ENCODE results near the gene PLA2R1.

DNA sequence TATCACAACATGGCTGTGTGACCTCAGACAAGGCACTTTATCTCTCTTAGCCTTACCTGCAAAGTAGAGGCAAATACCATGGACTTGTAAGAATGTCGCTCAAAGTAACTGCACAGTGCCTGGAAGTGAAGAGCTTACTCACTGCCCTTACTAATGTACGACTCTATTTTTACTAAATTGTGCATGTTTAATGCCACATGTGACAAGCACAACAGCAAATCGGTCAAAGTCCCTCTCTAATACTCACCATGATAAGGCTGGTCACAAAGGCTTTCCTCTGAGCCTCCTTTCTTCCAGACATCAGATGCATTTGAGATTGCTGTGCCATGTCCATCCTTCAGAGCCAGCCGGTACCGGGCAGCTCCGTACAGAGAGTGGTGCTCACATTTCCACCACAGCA is 164.0 kb downstream of the PLA2R1 start:
- TF ChIP-seq, protein P1, sequence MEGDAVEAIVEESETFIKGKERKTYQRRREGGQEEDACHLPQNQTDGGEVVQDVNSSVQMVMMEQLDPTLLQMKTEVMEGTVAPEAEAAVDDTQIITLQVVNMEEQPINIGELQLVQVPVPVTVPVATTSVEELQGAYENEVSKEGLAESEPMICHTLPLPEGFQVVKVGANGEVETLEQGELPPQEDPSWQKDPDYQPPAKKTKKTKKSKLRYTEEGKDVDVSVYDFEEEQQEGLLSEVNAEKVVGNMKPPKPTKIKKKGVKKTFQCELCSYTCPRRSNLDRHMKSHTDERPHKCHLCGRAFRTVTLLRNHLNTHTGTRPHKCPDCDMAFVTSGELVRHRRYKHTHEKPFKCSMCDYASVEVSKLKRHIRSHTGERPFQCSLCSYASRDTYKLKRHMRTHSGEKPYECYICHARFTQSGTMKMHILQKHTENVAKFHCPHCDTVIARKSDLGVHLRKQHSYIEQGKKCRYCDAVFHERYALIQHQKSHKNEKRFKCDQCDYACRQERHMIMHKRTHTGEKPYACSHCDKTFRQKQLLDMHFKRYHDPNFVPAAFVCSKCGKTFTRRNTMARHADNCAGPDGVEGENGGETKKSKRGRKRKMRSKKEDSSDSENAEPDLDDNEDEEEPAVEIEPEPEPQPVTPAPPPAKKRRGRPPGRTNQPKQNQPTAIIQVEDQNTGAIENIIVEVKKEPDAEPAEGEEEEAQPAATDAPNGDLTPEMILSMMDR (IDR thresholded peaks at IDR 0.05) = no peak
- TF ChIP-seq POLR2AphosphoS5 (IDR thresholded peaks at IDR 0.05) (no peak), POLR2A (IDR thresholded peaks at IDR 0.05) (no peak), EP300 (IDR thresholded peaks at IDR 0.05; ENCODE audit: low read depth) (no peak)

Measured in transverse colon (tissue), 4 donors.